ENCODE results near the gene EBF3.

Gene EBF3

GRCh38 chr10:129912986-129913695, 50.9 kb downstream of the EBF3 start:
- in situ Hi-C loops (cut with MboI; ENCODE audit: low sequenced_read_pairs), result no loop called here

DNA sequence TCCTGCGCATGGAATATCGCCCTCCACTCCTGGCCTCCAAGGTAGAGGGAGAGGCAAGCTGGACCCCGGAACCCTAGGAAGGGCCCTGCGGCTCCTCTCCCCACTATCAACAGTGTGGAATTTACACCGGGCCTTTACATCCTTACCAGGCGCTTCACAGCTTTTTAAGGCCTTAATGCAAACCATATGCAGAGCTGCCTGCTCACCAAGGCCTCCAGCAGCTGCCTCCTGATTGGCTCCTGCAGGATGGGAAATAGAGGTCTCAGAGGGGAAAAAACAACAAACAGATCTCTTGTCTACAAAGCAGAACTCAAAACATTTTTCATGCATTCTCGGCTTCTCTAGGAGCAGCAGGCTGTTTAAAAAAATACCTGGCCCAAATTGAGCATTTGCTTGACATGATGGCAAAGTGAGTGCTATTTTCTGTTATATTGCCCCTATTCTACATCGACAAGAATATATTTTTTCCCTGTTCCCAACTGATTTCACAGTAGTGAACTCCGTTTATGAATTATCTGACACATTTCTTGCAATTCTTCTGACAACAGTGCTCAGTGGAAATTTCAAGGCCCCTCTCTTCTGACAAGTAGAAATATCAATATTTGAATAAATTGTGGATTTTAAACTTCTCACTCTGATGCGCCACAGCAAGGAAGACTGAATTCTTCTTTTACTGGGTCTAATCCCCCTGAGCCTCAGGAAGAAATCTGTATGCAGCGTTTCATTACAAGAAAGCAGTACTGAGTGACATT, 51.7 kb downstream of the EBF3 start:
- in situ Hi-C loops (cut with MboI; ENCODE audit: low sequenced_read_pairs), result no loop called here

DNA sequence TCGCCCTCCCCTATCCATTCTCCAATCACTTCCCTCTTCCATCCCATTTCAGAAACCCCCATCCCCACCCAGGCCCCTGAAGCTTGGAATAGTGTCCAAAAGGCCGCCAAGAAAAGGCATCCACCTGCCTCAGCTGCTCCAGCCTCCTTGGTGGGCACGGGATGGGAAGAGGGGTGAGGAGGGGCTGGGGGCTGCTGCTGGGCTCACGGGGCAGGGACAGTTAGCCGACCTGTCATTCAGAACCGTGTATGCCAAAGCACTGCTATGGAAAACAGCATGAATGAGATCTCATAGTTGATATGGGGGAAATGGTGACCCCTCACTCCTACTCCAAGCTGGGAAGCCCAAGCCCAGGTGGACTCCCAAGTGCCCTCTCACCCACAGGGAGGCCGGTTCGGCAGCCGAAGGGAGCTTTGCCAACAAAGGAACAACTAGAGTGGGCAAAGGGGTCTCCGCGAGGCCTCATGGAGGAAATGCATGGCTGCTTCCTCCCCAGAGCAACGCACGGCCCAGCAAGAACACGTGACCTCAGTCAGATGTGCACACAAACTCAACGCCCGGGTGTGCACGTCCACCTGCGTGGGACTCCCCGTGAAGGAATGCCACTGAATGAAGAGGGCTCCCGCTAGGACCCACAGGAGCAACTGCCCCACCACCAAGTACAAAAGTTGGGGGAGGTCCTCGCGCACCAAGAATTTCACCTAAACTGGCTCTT, 52.5 kb downstream of the EBF3 start:
- in situ Hi-C loops (cut with MboI; ENCODE audit: low sequenced_read_pairs), result no loop called here

DNA sequence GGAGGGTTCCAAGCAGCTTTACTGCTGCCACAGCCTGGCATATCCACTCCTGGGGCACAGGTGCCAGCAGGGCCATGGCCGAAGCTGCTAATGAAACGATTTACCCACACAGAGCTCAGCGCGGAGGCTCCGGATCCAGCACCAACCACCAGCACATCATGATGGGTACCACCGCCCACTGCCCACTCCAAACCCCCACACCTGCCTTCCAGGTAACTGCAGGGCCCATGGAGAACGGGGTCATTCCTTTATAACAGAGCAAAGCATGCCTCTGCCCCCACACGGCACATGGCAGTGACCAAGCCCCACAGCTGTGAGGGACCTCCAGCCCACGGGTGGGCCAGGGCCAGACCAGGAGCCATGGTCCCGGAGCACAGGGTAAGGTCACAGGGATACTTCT, 53.2 kb downstream of the EBF3 start:
- in situ Hi-C loops (cut with MboI; ENCODE audit: low sequenced_read_pairs), result no loop called here

GRCh38 chr10:129909531-129910256, 54.4 kb downstream of the EBF3 start:
- in situ Hi-C loops (cut with MboI; ENCODE audit: low sequenced_read_pairs), result no loop called here

DNA sequence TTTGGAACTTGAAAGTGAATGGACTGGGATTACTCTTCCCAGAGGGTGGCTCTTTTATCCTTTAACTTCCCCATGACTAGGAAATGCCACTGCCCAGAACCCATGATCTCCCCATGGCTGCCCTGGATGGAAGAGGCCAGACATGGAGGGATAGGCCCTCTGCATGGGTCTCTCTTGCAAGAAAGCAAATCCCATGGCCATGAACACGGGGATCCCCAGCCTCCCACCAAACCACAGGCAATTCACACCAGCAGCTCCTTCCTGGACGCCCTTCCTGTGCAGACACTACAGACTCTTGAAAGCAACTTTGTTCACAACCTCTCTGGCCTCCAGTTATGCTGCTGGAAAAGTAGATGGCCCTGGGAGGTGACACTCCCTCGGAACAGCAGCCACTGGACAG, 55.0 kb downstream of the EBF3 start:
- in situ Hi-C loops (cut with MboI; ENCODE audit: low sequenced_read_pairs), result no loop called here

DNA sequence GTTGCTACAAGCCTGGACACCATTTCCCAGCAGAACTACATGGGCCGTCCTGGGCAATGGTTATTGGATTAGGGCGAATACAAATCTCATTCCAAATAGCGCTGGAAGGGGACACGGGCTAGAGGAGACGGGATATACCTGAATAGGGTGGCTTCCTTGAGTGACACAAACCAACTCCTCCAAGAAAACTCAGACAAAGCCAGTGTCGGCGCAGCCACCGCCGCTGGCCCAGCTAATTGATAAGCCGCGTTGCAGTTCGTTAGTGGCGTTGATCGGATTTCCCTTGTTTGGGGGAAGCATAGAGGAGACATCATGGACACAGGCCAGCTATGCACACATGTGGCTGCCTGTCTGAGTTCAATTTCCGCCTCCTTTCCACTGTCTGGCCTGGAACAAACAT, 55.7 kb downstream of the EBF3 start:
- in situ Hi-C loops (cut with MboI; ENCODE audit: low sequenced_read_pairs), result no loop called here

GRCh38 chr10:129905553-129905952, 58.5 kb downstream of the EBF3 start:
- in situ Hi-C loops (cut with MboI; ENCODE audit: low sequenced_read_pairs), result no loop called here

DNA sequence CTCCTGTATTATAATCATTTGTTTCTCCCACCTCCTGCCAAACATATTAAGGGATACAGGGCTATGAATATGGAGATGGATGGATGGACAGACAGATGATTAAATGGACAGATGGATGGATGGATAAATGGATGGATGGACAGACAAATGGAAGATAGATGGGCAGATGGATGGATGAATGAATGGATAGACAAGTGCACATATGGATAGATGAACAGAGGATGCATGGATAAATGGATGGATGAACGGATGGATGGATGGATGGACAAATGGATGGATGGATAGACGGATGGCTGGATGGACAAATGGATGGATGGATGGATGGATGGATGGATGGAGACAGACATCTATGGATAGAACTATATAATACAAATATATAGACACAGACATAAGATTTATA, 59.8 kb downstream of the EBF3 start:
- in situ Hi-C loops (cut with MboI; ENCODE audit: low sequenced_read_pairs), result no loop called here

DNA sequence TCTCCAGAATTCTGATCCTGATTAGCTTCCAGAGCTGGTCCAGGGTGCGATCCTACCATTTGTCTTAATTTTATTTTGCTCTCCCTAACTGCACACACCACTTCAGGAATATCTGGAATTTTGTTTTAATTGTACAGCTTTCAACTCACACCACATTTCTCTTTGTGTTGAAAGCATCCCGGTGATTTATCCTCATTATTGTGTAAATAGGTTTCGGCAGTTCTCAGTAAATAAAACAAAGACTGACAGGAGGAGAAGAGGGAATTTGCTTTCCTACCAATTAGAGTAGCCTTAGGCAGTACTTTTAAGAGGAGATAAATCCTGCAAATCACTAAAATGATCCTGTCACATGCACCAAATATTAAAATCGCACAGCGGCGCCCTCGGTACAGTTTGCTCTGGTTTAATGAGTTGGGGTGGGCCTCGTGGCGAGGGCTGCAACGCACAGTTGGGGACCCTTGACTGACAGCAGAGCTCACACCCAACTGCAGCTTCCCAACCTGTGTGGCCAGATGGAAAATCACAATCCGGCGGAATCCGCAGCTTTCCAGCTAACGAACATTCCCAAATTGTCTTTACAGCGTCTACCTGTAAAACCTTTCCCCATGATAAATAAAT, 62.6 kb downstream of the EBF3 start:
- in situ Hi-C loops (cut with MboI; ENCODE audit: low sequenced_read_pairs), result no loop called here

DNA sequence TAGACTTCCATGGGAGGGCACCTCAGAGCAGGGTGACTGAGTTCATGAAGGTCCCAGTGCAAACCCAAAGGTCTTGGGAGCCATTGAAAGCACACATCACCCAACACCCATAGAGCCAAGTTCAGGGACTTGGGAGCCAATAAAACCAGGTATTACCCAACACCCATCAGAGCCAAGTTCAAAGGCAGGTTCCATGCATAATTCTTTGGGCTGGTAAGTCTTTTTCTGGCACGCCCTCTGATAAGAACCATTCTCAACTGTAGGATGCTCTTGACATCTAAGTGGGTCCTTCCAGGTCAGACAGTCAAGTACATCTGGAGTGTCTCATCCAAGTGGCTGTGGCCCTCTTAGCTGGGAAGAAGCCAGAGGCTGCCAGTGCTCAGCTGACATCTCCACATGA, 63.2 kb downstream of the EBF3 start:
- in situ Hi-C loops (cut with MboI; ENCODE audit: low sequenced_read_pairs), result no loop called here

DNA sequence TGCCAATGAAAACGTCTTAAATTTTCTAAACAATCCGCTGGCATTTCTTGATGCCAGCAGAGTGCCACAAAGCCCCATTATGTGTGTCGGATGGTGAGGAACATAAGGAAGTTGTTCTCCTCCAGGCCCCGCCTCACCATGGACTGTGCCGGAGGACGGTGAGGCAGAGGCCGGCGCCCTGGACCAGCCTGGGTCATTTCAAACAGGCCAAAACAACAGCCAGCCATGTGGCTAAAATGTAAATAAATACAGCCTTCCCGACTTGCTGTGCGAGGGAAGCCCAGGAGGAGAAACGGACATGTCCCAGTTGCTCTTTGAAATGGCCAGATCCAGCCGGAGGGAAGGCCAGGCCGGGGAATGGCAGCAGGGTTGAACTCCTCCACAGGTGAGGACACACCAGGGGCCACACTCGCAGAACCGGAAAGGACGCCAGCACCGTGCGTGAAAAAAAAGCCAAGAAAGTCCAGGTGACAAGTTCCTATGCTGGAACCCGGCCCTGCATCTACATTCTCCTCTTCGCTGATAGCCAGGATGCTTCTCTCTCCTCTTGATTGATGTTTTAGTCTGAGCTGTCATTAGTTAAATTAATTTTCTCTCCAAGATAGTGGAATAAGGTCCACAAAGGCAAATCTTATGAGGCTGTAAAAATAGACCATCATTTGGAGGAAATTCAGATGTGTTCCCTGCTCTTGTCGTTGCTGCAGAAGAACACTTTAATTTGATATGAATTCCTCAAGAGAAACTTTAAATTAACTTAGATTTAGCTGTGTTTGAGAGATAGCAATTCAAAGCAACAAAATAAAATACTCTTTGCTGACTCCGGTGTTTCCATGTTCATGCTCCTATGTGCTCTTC, 64.6 kb downstream of the EBF3 start:
- in situ Hi-C loops (cut with MboI; ENCODE audit: low sequenced_read_pairs), result no loop called here

DNA sequence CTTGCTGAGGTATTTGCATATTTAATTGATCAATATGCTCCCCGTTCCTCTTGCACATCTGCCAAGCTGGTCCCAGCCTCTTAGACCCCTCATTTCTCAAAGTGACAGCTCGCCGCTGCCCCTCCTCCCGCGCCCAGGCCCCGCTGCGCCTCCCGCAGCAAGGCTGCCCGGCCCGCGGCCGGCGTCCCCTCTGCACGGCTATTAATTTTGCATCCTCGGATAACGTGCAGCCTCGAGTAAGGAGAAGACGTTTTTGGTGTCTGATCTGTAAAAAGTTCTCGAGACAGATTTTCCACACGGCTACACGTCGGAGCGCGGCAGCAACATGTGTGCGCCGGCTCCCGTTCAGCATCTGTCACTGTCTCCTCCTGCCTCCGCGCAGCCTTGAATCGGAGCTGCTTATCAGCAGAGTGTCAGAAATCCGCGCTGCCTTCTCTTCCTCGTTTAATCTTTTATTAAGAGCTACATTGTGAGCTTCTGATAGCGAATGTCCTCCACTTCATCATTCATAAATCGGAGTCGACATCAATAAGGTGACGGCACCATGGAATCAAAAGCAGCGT, 65.3 kb downstream of the EBF3 start:
- in situ Hi-C loops (cut with MboI; ENCODE audit: low sequenced_read_pairs), result no loop called here

- in situ Hi-C loops (cut with MboI; ENCODE audit: low sequenced_read_pairs), result no loop called here
Measured at GRCh38 chr10:129897871-129898626, 66.0 kb downstream of the EBF3 start.

- in situ Hi-C loops (cut with MboI; ENCODE audit: low sequenced_read_pairs), result no loop called here
Measured at GRCh38 chr10:129896860-129897200, 67.2 kb downstream of the EBF3 start.

DNA sequence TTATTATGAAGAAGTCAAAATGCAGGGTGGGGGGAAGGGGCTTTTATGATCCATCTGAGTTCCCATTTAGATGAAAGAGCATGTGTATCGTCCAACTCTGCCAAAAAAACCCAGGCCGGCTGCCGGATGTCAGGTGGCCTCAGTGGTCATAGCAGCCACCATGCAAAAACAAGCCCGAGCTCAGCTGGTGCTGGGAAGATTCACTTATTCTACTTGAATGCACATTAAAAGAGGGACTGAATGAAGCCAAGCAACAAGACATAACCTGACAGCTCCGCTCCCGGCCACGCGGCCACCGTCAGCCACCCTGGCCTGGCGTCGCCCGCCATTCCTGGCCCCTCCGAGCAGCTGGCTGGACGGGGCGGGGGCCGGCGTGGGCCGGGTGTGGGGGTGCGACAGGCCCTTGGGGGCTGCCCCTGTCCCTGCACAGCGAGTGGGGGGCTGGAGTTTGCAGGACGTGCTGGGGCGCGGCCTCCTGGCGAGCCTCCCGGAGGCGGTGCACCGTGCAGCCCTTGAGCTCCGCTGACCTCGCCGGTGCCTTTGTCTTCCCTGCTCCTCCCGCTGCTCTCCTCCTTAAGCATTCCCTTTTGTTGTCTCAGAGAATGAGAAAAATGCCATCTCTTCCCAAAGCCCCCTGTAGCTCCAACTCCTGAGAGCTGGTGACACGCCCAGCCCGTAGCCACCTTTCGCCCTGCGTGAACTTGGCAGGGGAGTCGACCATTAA, 67.8 kb downstream of the EBF3 start:
- in situ Hi-C loops (cut with MboI; ENCODE audit: low sequenced_read_pairs), result no loop called here

- in situ Hi-C loops (cut with MboI; ENCODE audit: low sequenced_read_pairs), result no loop called here
Measured at GRCh38 chr10:129895811-129896135, 68.3 kb downstream of the EBF3 start.

DNA sequence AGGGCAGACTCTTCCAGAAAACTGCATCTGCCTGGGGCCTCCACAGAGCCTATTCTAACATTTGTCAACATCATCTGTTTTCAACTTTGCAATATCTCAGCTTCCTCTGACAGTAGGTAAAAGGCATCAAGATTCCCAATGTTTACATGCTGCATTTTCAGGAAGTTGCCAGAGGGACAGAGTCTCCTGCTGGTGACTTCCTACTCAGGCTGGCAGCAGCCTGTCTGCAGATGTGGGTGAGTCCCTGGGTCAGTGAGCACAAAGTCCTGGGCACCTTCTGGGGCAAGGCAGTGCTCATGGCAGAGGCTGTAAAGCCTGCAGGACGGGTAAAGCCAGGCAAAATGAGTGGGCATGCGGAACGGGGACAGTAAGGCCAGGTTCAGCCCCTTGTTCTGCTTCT, 69.4 kb downstream of the EBF3 start:
- in situ Hi-C loops (cut with MboI; ENCODE audit: low sequenced_read_pairs), result no loop called here
